Measurements from ENCODE around the gene MAP4K1.

The MAP4K1 gene

GRCh38 chr19:38618590-38619360, 1.0 kb upstream of the MAP4K1 start, which contains the start of gene EIF3K (continued):
- no peak for TF ChIP-seq ZNF280C (tag by site-specific recombination; IDR thresholded peaks at IDR 0.05)
- TF ChIP-seq ZNF404 (tag by site-specific recombination; IDR thresholded peaks at IDR 0.05), result no peak
- TF ChIP-seq HOXA7 (CRISPR knock-in tag; IDR thresholded peaks at IDR 0.05; ENCODE audit: borderline replicate concordance), result no peak
- TF ChIP-seq GLI4 (tag by site-specific recombination; IDR thresholded peaks at IDR 0.05), result no peak
- no peak for TF ChIP-seq MEIS1 (CRISPR knock-in tag; IDR thresholded peaks at IDR 0.05; ENCODE audit: borderline replicate concordance)
- TF ChIP-seq ZNF280D (tag by site-specific recombination; IDR thresholded peaks at IDR 0.05), result no peak; the same call in 1 of the 2 replicates
- TF ChIP-seq ZNF366 (tag by site-specific recombination; conservative IDR thresholded peaks at IDR 0.05), result no peak
- no peak for TF ChIP-seq SETDB1 (IDR thresholded peaks at IDR 0.05; ENCODE audit: insufficient read length, low read length)
- no peak for TF ChIP-seq ATF2 (tag by site-specific recombination; IDR thresholded peaks at IDR 0.05; ENCODE audit: low read depth)
- no peak for TF ChIP-seq ZNF558 (tag by site-specific recombination; IDR thresholded peaks at IDR 0.05)
- TF ChIP-seq PRDM10 (tag by site-specific recombination; IDR thresholded peaks at IDR 0.05), result no peak
- TF ChIP-seq GLIS2 (tag by site-specific recombination; IDR thresholded peaks at IDR 0.05), result no peak
- no peak for TF ChIP-seq ZNF10 (tag by site-specific recombination; IDR thresholded peaks at IDR 0.05)
- no peak for TF ChIP-seq ZNF155 (tag by site-specific recombination; IDR thresholded peaks at IDR 0.05)
- TF ChIP-seq KLF1 (tag by site-specific recombination; IDR thresholded peaks at IDR 0.05), result peak; percentile 26; the same call in 1 of the 2 replicates
- TF ChIP-seq TRIM28 (IDR thresholded peaks at IDR 0.05; ENCODE audit: borderline replicate concordance, low read length), result no peak
- TF ChIP-seq ZNF239 (tag by site-specific recombination; IDR thresholded peaks at IDR 0.05), result no peak
- no peak for TF ChIP-seq ZNF830 (tag by site-specific recombination; IDR thresholded peaks at IDR 0.05; ENCODE audit: low read depth)
- TF ChIP-seq ZBTB10 (tag by site-specific recombination; IDR thresholded peaks at IDR 0.05), result no peak
- no peak for TF ChIP-seq SALL2 (tag by site-specific recombination; IDR thresholded peaks at IDR 0.05; ENCODE audit: borderline replicate concordance)
- no peak for TF ChIP-seq BCL6B (tag by site-specific recombination; IDR thresholded peaks at IDR 0.05)
- peak; percentile 53 for TF ChIP-seq ZNF2 (tag by site-specific recombination; IDR thresholded peaks at IDR 0.05)
- TF ChIP-seq ZNF157 (tag by site-specific recombination; IDR thresholded peaks at IDR 0.05), result no peak
- no peak for TF ChIP-seq REPIN1 (tag by site-specific recombination; IDR thresholded peaks at IDR 0.05; ENCODE audit: low read depth)
